GM12878 (cell line): ENCODE results near the gene PCLAF.
"Not testable (repeated sequence)": the region's sequence is repeated elsewhere in the genome, so short reads cannot be mapped to it uniquely, and the experiment has no call there.

Experiments used
- CHD2 ChIP-seq: IDR thresholded peaks from 2 replicates; pipeline ENCODE4 v1.6.1; 2011; ENCODE audit warnings: low read depth, low read length, improper control_type of control experiment, borderline replicate concordance
- CREB1 ChIP-seq: IDR thresholded peaks from 2 replicates; pipeline ENCODE4 v1.6.1; 2012; ENCODE audit warnings: low read depth, mild to moderate bottlenecking, inconsistent platforms
- IKZF2 ChIP-seq, 2 experiments: fragments of 450-650 bp; IDR thresholded peaks; 2 replicates each; pipeline ENCODE4 v1.6.1; 2017; ENCODE audit warnings: mild to moderate bottlenecking in 2 of 2, moderate library complexity in 2 of 2
- TCF12 ChIP-seq: IDR thresholded peaks from 2 replicates; pipeline ENCODE4 v1.6.1; 2011; ENCODE audit warnings: low read depth, mild to moderate bottlenecking, low read length
- USF2 ChIP-seq: IDR thresholded peaks from 2 replicates; pipeline ENCODE4 v1.6.1; 2011; ENCODE audit warnings: low read depth, low read length, improper control_type of control experiment, borderline replicate concordance
- ZBTB4 ChIP-seq: fragments of 450-650 bp; formaldehyde crosslinking; IDR thresholded peaks from 2 replicates; pipeline ENCODE4 v1.4.0; 2022; ENCODE audit warnings: mild to moderate bottlenecking, moderate library complexity

GRCh38 chr15:64331668-64332067 lies 49.6 kb downstream of the PCLAF start:
- not testable (repeated sequence) for TF ChIP-seq ZBTB4 (CRISPR knock-in tag); TCF12; IKZF2 (IDR thresholded peaks at IDR 0.05); CREB1; USF2; CHD2
